ENCODE results near the gene AADACL4. TPM values are rescaled to one million over a fixed set of nuclear protein-coding genes. Genes with fewer than 3 reads are reported as not detected.
"Not testable (repeated sequence)": the region's sequence is repeated elsewhere in the genome, so short reads cannot be mapped to it uniquely, and the experiment has no call there.

AADACL4 gene
- total RNA-seq, 4 donors from 2014 or later, result not detected

- no peaks in the 10 kb centered on the region for H3K27me3 ChIP-seq
- TF ChIP-seq POLR2A (IDR thresholded peaks at IDR 0.05) (no peak), CTCF (IDR thresholded peaks at IDR 0.05) (no peak)
- no peak overlapping the region for H3K27ac ChIP-seq
- H3K36me3 ChIP-seq, result no peaks in the 10 kb centered on the region
- no peak overlapping the region for H3K4me3 ChIP-seq
- no peaks in the 10 kb centered on the region for H3K4me1 ChIP-seq
- H3K9me3 ChIP-seq, result peaks cover 0 to 3% (median 0%) of the 10 kb centered on the region in 4 donors
- DNase-seq, result no peak
Measured at GRCh38 chr1:12665511-12665910, 21.6 kb downstream of the AADACL4 start.

DNA sequence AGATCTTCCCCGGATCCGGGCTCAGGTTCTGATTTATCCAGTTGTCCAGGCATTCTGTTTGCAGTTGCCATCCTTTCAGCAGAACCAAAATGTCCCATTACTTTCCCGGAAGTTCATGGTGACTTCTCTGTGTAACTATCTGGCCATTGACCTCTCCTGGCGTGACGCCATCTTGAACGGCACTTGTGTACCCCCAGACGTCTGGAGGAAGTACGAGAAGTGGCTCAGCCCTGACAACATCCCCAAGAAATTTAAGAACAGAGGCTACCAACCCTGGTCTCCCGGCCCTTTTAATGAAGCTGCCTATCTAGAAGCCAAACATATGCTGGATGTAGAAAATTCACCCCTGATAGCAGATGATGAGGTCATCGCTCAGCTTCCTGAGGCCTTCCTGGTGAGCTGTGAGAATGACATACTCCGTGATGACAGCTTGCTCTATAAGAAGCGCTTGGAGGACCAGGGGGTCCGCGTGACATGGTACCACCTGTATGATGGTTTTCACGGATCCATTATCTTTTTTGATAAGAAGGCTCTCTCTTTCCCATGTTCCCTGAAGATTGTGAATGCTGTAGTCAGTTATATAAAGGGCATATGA, 22.4 kb downstream of the AADACL4 start:
- DNase-seq, result no peak
- H3K27ac ChIP-seq, result no peak overlapping the region
- no peaks in the 10 kb centered on the region for H3K27me3 ChIP-seq
- H3K4me3 ChIP-seq, result no peak overlapping the region
- H3K9me3 ChIP-seq, result peaks cover 0 to 3% (median 0%) of the 10 kb centered on the region in 4 donors
- no peak for TF ChIP-seq POLR2A (IDR thresholded peaks at IDR 0.05)
- no peak for TF ChIP-seq CTCF (IDR thresholded peaks at IDR 0.05)
- no peaks in the 10 kb centered on the region for H3K36me3 ChIP-seq
- H3K4me1 ChIP-seq, result no peaks in the 10 kb centered on the region

- Histone ChIP-seq H3K27me3 (no peaks in the 10 kb centered on the region), H3K36me3 (no peaks in the 10 kb centered on the region), H3K27ac (no peak overlapping the region), H3K4me3 (no peak overlapping the region), H3K4me1 (no peaks in the 10 kb centered on the region), H3K9me3 (no peaks in the 10 kb centered on the region)
- TF ChIP-seq POLR2A (IDR thresholded peaks at IDR 0.05) (no peak), CTCF (IDR thresholded peaks at IDR 0.05) (no peak)
- DNase-seq, result no peak
Measured at GRCh38 chr1:12669529-12670068, 25.7 kb downstream of the AADACL4 start.

DNA sequence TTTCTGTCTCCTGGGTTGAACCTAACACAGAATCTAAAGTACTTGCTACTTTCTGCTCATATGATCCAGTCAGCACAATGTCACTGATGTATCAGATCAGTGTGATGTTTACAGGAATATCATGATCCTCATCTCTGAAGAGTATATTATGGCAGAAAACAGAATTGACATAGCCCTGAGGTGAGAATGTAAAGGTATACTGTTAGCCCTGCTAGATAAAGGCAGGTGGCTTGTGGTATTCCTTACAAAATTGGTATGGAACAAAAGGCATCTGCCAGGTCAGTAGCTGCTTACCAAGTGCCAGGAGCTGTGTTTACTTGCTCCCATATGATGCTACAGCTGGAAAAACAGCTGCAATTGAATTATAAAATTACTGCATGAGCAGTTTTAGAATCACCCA, 30.5 kb downstream of the AADACL4 start:
- Histone ChIP-seq H3K27me3 (no peaks in the 10 kb centered on the region), H3K4me1 (no peaks in the 10 kb centered on the region), H3K27ac (no peak overlapping the region), H3K9me3 (no peaks in the 10 kb centered on the region), H3K36me3 (no peaks in the 10 kb centered on the region), H3K4me3 (no peak overlapping the region)
- DNase-seq, result no peak
- TF ChIP-seq POLR2A (IDR thresholded peaks at IDR 0.05) (no peak), CTCF (IDR thresholded peaks at IDR 0.05) (no peak)

DNA sequence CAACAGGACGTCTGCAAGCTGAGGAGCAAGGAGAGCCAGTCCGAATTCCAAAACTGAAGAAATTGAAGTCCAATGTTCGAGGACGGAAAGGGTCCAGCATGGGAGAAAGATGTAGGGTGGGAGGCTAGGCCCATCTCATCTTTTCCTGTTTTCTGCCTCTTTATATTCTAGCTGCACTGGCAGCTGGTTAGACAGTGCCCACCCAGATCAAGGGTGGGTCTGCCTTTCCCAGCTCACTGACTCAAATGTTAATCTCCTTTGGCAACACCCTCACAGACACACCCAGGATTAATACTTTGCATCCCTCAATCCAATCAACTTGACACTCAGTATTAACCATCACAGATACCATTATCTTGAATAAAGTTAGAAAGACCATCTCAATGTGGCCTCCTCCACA, 32.2 kb downstream of the AADACL4 start:
- DNase-seq, H3K27me3 ChIP-seq, H3K4me3 ChIP-seq, H3K27ac ChIP-seq, H3K36me3 ChIP-seq, H3K9me3 ChIP-seq, H3K4me1 ChIP-seq: not testable (repeated sequence)

- Histone ChIP-seq H3K27ac (no peak overlapping the region), H3K9me3 (no peaks in the 10 kb centered on the region), H3K27me3 (no peaks in the 10 kb centered on the region), H3K4me3 (no peak overlapping the region), H3K36me3 (no peaks in the 10 kb centered on the region), H3K4me1 (no peaks in the 10 kb centered on the region)
- TF ChIP-seq POLR2A (IDR thresholded peaks at IDR 0.05), result no peak
- no peak for TF ChIP-seq CTCF (IDR thresholded peaks at IDR 0.05)
- no peak for DNase-seq
Measured at GRCh38 chr1:12677565-12677964, 33.7 kb downstream of the AADACL4 start.
